ENCODE measurements around the gene ZNF296. TPM values are rescaled to one million over a fixed set of nuclear protein-coding genes. Genes with fewer than 3 reads are reported as not detected.
"Not testable (repeated sequence)": the region's sequence is repeated elsewhere in the genome, so short reads cannot be mapped to it uniquely, and the experiment has no call there.

ZNF296 gene
- total RNA-seq, 3 donors from 2014 or later = 0.98 to 1.9 (median 1.3) TPM

DNA sequence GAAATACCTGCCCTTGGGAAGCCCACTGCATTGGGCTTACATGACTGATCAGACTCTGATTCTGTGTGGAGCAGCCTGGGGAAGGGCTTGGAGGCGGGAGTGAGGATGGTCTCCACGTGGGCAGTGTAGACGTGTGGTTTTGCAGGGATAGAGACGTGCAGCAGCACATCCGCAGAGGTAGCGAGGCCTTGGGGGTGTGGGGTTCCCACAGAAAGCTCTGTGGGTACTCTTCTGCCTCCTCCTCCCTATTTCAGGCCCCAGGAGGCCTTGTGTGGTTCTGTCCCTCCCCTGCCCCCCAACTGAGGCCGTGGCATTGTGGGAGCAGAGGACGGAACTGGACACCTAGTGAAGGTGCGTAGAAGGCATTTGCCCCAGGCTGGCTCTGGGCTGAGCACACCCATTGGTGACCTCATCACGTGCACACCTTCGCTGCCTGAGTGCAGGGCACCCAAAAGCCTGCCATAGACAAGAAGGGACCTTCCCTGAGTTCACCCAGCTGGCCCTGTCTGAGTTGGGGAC is 45.6 kb upstream of the ZNF296 start:
- H3K36me3 ChIP-seq = no peaks in the 10 kb centered on the region
- H3K9me3 ChIP-seq = no peaks in the 10 kb centered on the region
- H3K4me1 ChIP-seq = peaks cover 4 to 20% of the 10 kb centered on the region in 2 donors
- peak overlapping the region; percentile 50 to 60 for H3K27ac ChIP-seq
- DNase-seq (ENCODE audit: low spot score in 2 of 2) = no peak
- TF ChIP-seq POLR2AphosphoS5 (IDR thresholded peaks at IDR 0.05) (no peak), POLR2A (IDR thresholded peaks at IDR 0.05) (no peak)
- TF ChIP-seq, protein P1, sequence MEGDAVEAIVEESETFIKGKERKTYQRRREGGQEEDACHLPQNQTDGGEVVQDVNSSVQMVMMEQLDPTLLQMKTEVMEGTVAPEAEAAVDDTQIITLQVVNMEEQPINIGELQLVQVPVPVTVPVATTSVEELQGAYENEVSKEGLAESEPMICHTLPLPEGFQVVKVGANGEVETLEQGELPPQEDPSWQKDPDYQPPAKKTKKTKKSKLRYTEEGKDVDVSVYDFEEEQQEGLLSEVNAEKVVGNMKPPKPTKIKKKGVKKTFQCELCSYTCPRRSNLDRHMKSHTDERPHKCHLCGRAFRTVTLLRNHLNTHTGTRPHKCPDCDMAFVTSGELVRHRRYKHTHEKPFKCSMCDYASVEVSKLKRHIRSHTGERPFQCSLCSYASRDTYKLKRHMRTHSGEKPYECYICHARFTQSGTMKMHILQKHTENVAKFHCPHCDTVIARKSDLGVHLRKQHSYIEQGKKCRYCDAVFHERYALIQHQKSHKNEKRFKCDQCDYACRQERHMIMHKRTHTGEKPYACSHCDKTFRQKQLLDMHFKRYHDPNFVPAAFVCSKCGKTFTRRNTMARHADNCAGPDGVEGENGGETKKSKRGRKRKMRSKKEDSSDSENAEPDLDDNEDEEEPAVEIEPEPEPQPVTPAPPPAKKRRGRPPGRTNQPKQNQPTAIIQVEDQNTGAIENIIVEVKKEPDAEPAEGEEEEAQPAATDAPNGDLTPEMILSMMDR (IDR thresholded peaks at IDR 0.05) = no peak
- H3K27me3 ChIP-seq = no peaks in the 10 kb centered on the region
- intact Hi-C loops (cut with DNase I; ENCODE audit: low total_unique reads) = loop anchor here (10.0 kb wide), 1 partner anchor 543 kb away; the partner anchor contains the start of gene GIPR
- H3K4me3 ChIP-seq = no peak overlapping the region

DNA sequence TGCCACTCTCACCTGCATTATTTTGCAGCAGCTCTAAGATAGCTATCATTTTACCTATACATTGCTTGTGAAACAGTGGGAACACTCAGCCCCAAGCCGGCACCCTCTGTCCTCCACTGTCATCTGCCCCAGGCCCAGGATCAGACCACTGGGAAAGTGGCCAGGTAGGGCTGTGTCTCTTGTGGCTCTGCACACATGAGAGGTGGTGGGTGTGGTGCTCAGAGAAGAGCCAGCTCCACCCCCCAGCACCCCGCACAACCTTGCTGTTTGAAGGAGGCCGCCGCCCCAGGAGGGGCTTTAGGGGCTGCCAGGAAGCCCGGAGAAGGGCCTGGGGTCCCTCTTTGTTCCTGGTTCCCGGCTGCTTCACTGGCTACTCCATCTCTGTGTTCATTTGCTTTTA is 43.3 kb upstream of the ZNF296 start:
- intact Hi-C loops (cut with DNase I; ENCODE audit: low total_unique reads) = loop anchor here (10.0 kb wide), 1 partner anchor 55 kb away; no protein-coding TSS in a partner anchor
- H3K27me3 ChIP-seq = no peaks in the 10 kb centered on the region
- DNase-seq (ENCODE audit: low spot score in 2 of 2) = no peak
- no peaks in the 10 kb centered on the region for H3K36me3 ChIP-seq
- no peak overlapping the region for H3K4me3 ChIP-seq
- peaks cover 4 to 20% of the 10 kb centered on the region in 2 donors for H3K4me1 ChIP-seq
- H3K27ac ChIP-seq = no peak overlapping the region
- TF ChIP-seq, protein P1 (IDR thresholded peaks at IDR 0.05) = no peak
- TF ChIP-seq POLR2AphosphoS5 (IDR thresholded peaks at IDR 0.05) = no peak
- no peak for TF ChIP-seq POLR2A (IDR thresholded peaks at IDR 0.05)
- H3K9me3 ChIP-seq = no peaks in the 10 kb centered on the region

DNA sequence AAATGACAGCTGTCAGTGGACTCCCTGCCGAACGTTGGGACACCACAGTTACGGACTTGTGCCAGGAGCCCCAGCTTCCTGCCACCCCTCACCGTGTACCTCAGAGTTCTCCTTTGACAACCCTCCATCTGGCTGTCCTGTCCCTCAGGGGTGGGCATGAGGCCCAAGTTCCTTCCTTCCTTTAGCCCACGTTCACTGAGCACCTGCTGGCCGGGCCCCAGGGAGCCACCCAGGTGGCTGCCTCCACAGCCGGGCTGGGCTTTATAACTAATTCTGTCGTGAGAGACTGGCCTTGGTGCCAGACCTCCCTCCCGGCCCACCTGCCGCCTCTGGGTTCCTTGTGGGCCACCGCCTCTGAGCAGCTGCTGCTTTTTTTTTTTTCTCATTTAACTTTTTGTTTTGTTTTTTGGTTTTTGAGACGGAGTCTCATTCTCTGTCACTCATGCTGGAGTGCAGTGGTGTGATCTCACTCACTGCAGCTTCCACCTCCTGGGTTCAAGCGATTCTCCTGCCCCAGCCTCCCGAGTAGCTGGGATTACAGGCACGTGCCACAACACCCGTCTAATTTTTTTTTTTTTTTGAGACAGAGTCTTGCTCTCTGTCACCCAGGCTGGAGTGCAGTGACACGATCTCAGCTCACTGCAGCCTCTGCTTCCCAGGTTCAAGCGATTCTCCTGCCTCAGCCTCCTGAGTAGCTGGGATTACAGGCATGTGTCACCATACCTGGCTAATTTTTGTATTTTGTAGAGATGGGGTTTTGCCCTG is 42.5 kb upstream of the ZNF296 start:
- H3K4me1 ChIP-seq = peaks cover 4 to 22% of the 10 kb centered on the region in 2 donors
- H3K4me3 ChIP-seq; H3K9me3 ChIP-seq; DNase-seq (ENCODE audit: low spot score in 2 of 2); H3K27me3 ChIP-seq; H3K36me3 ChIP-seq: not testable (repeated sequence)
- peak overlapping the region; percentile 61 to 67 for H3K27ac ChIP-seq
- intact Hi-C loops (cut with DNase I; ENCODE audit: low total_unique reads) = loop anchor here (10.0 kb wide), 1 partner anchor 54 kb away; no protein-coding TSS in a partner anchor

DNA sequence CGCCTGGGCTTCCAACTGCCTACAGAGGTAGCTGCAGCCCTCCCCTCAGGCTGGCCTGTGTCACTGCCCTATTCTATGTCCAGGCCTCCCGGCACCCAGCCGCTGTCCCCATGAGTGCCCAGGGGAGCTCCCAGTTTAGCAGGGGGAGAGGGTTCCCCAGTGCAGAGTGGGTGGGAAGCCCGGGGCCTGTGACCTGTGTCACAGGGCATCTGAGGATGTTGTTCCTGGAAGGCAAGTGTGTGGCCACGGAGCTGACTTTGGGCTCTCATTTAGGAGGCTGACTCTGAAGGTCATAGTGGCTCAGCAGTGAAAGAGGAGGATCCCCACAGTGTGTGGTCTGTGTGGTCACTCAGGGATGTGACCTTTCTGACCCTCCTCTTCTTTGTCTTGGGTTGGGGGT is 41.8 kb upstream of the ZNF296 start:
- Histone ChIP-seq H3K4me3 (no peak overlapping the region), H3K9me3 (no peaks in the 10 kb centered on the region), H3K27ac (peak overlapping the region; percentile 61 to 67), H3K27me3 (no peaks in the 10 kb centered on the region), H3K36me3 (no peaks in the 10 kb centered on the region), H3K4me1 (peaks cover 4 to 19% of the 10 kb centered on the region in 2 donors)
- no peak for DNase-seq (ENCODE audit: low spot score in 2 of 2)
- intact Hi-C loops (cut with DNase I; ENCODE audit: low total_unique reads) = loop anchor here (10.0 kb wide), 1 partner anchor 53 kb away; no protein-coding TSS in a partner anchor
- TF ChIP-seq POLR2A (IDR thresholded peaks at IDR 0.05) = no peak
- no peak for TF ChIP-seq POLR2AphosphoS5 (IDR thresholded peaks at IDR 0.05)
- TF ChIP-seq, protein P1 (IDR thresholded peaks at IDR 0.05) = no peak

DNA sequence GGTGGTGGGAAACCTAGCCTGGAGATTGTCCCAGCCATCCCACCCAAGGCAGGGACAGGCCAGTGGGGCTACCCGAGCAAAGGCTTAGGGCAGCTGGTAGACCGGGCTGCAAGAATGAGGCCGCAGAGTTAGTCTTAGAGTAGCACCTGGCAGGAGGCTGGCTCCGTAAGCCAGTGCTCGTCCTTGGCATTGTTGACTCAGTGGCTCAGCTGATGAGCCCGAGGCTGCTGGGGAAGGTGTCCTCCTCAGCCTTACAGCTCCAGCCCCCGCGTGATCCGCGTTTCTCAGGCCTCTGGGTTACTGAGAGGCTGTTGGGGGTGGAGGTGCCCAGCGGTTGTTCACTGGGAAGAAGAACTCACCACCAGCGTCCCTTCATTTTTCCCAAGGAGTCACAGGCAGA is 41.4 kb upstream of the ZNF296 start:
- H3K9me3 ChIP-seq = no peaks in the 10 kb centered on the region
- peak overlapping the region in 1 of 3 donors; percentile 24 for H3K4me3 ChIP-seq
- peak in 1 of 2 donors; percentile 77 for DNase-seq (ENCODE audit: low spot score in 2 of 2)
- H3K4me1 ChIP-seq = peaks cover 4 to 15% of the 10 kb centered on the region in 2 donors
- H3K36me3 ChIP-seq = no peaks in the 10 kb centered on the region
- H3K27me3 ChIP-seq = no peaks in the 10 kb centered on the region
- intact Hi-C loops (cut with DNase I; ENCODE audit: low total_unique reads) = loop anchor here (10.0 kb wide), 1 partner anchor 53 kb away; no protein-coding TSS in a partner anchor
- H3K27ac ChIP-seq = peak overlapping the region; percentile 61 to 67
- TF ChIP-seq POLR2A (IDR thresholded peaks at IDR 0.05) (no peak), POLR2AphosphoS5 (IDR thresholded peaks at IDR 0.05) (no peak)
- TF ChIP-seq, protein P1 (IDR thresholded peaks at IDR 0.05) = no peak

All from breast epithelium (tissue), 4 donors.